GM23248 (cell line): ENCODE data around the gene TRAF3IP1. TPM values are rescaled to one million over a fixed set of nuclear protein-coding genes. Genes with fewer than 3 reads are reported as not detected.

Experiments
- DNase-seq: peaks from one replicate; pipeline ENCODE4 v3.0.0-alpha.2; 2015
- H2AFZ ChIP-seq: fragments of 200-600 bp; sonication (generic); 2 replicates; pipeline ENCODE4 v1.6.1; 2016; ENCODE audit warnings: antibody characterized with exemption
- H3F3A ChIP-seq: fragments of 200-600 bp; sonication (generic); 2 replicates; pipeline ENCODE4 v1.6.1; 2016; ENCODE audit warnings: mild to moderate bottlenecking, antibody characterized with exemption, mixed run types; ENCODE audit not compliant: insufficient read depth
- H3K27ac ChIP-seq: fragments of 200-600 bp; sonication (generic); 2 replicates; pipeline ENCODE4 v1.5.1; 2016; ENCODE audit warnings: mild to moderate bottlenecking
- H3K27me3 ChIP-seq: fragments of 200-600 bp; sonication (generic); replicated peaks from 2 replicates; pipeline ENCODE4 v1.6.1; 2016; ENCODE audit warnings: mild to moderate bottlenecking; ENCODE audit not compliant: insufficient read depth
- H3K36me3 ChIP-seq: fragments of 200-600 bp; sonication (generic); 2 replicates; pipeline ENCODE4 v1.6.1; 2016; ENCODE audit warnings: low read depth, mild to moderate bottlenecking
- H3K4me1 ChIP-seq: fragments of 200-600 bp; sonication (generic); 2 replicates; pipeline ENCODE4 v1.6.1; 2016; ENCODE audit warnings: mild to moderate bottlenecking; ENCODE audit not compliant: insufficient read depth
- H3K4me2 ChIP-seq: fragments of 200-600 bp; sonication (generic); one replicate; pipeline ENCODE4 v1.6.1; 2016; ENCODE audit warnings: mild to moderate bottlenecking; ENCODE audit not compliant: unreplicated experiment
- H3K4me3 ChIP-seq: fragments of 200-600 bp; sonication (generic); 2 replicates; pipeline ENCODE4 v1.5.1; 2016; ENCODE audit warnings: mild to moderate bottlenecking
- H3K79me2 ChIP-seq: fragments of 200-600 bp; sonication (generic); 2 replicates; pipeline ENCODE4 v1.6.1; 2016; ENCODE audit warnings: mild to moderate bottlenecking; ENCODE audit not compliant: insufficient read depth
- H3K9ac ChIP-seq: fragments of 200-600 bp; sonication (generic); 2 replicates; pipeline ENCODE4 v1.6.1; 2016; ENCODE audit warnings: mild to moderate bottlenecking
- H3K9me2 ChIP-seq: fragments of 200-600 bp; sonication (generic); 2 replicates; pipeline ENCODE4 v1.6.1; 2016; ENCODE audit warnings: mixed run types, mild to moderate bottlenecking, moderate library complexity; ENCODE audit not compliant: insufficient read depth
- H3K9me3 ChIP-seq: fragments of 200-600 bp; sonication (generic); one replicate; pipeline ENCODE4 v1.6.1; 2017; ENCODE audit warnings: low read depth
- H4K20me1 ChIP-seq: fragments of 200-600 bp; sonication (generic); 2 replicates; pipeline ENCODE4 v1.6.0; 2016; ENCODE audit not compliant: insufficient read depth
- EZH2 ChIP-seq: fragments of 200-600 bp; sonication (generic); IDR thresholded peaks from 2 replicates; pipeline ENCODE4 v1.6.1; 2018; ENCODE audit warnings: antibody characterized with exemption, mild to moderate bottlenecking; ENCODE audit not compliant: insufficient read depth, poor library complexity, severe bottlenecking
- EZH2phosphoT487 ChIP-seq: fragments of 200-600 bp; sonication (generic); IDR thresholded peaks from 2 replicates; pipeline ENCODE4 v1.6.1; 2018; ENCODE audit warnings: antibody characterized with exemption, moderate library complexity, mild to moderate bottlenecking, low read depth; ENCODE audit not compliant: insufficient read depth
- WGBS, 2 experiments: methylation state at CpG; one replicate each; pipeline ENCODE4 v1.1.6; 2015 to 2017; ENCODE audit warnings: low lambda C conversion rate in 2 of 2, low coverage in 1 of 2; ENCODE audit errors: missing lambda C conversion rate in 2 of 2; 5-methylcytosine and 5-hydroxymethylcytosine counted together
- in situ Hi-C: fragments of 300-500 bp; cut with MboI; formaldehyde crosslinking; loops from 2 replicates; pipeline ENCODE4 v1.15.0; 2020
- polyA plus RNA-seq: library from polyadenylated mRNA; unstranded; fragments of >200 nt; fragmentation: Nextera tagmentation; extraction: Ambion mirVana; gene quantifications from 2 replicates; pipeline ENCODE4 v1.2.1, GENCODE V29; 2016
- total RNA-seq: library from RNA; depleted of rRNA; stranded (reverse); fragments of >200 nt; shearing (Covaris generic); gene quantifications from 2 replicates; pipeline ENCODE4 v1.2.3, GENCODE V29; 2014

TRAF3IP1 gene
- total and polyA plus RNA-seq, 2 experiments from 2014 or later: 9.5 to 10.6 TPM

DNA sequence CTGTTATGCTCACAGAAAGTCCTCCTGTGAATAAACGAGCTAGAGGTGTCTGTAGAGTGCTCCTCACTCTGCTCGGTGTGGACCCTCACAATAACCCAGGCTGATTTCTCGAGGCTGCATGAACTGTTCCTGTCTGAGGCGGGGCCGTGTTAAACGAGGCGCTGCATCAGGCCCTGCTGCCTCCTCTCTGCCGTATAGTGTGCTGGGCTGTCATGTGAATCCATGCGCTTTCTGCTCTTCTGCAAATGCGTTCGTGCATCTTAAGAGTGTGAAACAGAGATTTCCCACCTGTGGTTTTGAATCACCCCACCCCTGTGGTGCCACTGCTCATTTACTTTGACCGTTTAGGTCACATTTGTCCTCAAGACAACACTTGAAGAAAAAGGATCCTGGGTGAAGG is 26.2 kb downstream of the TRAF3IP1 start:
- Histone ChIP-seq H3K79me2 (no peaks in the 10 kb centered on the region), H3K27me3 (no peaks in the 10 kb centered on the region), H3K4me1 (no peaks in the 10 kb centered on the region), H4K20me1 (no peaks in the 10 kb centered on the region), H3K9ac (no peak overlapping the region), H3K4me2 (no peak overlapping the region), H3K27ac (no peak overlapping the region), H3F3A (no peaks in the 10 kb centered on the region), H3K9me2 (no peaks in the 10 kb centered on the region), H2AFZ (no peak overlapping the region), H3K9me3 (no peaks in the 10 kb centered on the region), H3K36me3 (no peaks in the 10 kb centered on the region; the same call in 1 of the 2 replicates), H3K4me3 (no peak overlapping the region)
- no peak for DNase-seq
- TF ChIP-seq EZH2phosphoT487 (no peak), EZH2 (no peak)
- in situ Hi-C loops: no loop called here
- 93% methylated on average over 12 of the region's 12 CpGs for WGBS, 2 experiments

GRCh38 chr2:238350150-238350897 is 30.0 kb downstream of the TRAF3IP1 start:
- H3K4me1 ChIP-seq: no peaks in the 10 kb centered on the region
- no peaks in the 10 kb centered on the region for H3K79me2 ChIP-seq
- no peaks in the 10 kb centered on the region for H3K9me3 ChIP-seq
- H3K9me2 ChIP-seq: no peaks in the 10 kb centered on the region
- H2AFZ ChIP-seq: no peak overlapping the region
- no peaks in the 10 kb centered on the region for H3K27me3 ChIP-seq
- H3K4me2 ChIP-seq: no peak overlapping the region
- in situ Hi-C loops: no loop called here
- H3K36me3 ChIP-seq: no peaks in the 10 kb centered on the region; the same call in 1 of the 2 replicates
- H4K20me1 ChIP-seq: no peaks in the 10 kb centered on the region
- no peak overlapping the region for H3K9ac ChIP-seq
- no peaks in the 10 kb centered on the region for H3F3A ChIP-seq
- no peak overlapping the region for H3K4me3 ChIP-seq
- no peak overlapping the region for H3K27ac ChIP-seq
- no peak for TF ChIP-seq EZH2
- WGBS, 2 experiments: 92% methylated on average over 18 of the region's 18 CpGs
- DNase-seq: no peak

- Histone ChIP-seq H2AFZ (no peak overlapping the region), H3K9ac (no peak overlapping the region), H3F3A (no peaks in the 10 kb centered on the region), H3K79me2 (no peaks in the 10 kb centered on the region), H3K4me2 (no peak overlapping the region), H4K20me1 (no peaks in the 10 kb centered on the region), H3K9me2 (no peaks in the 10 kb centered on the region), H3K27me3 (no peaks in the 10 kb centered on the region), H3K4me1 (no peaks in the 10 kb centered on the region), H3K9me3 (no peaks in the 10 kb centered on the region), H3K36me3 (no peaks in the 10 kb centered on the region; the same call in 1 of the 2 replicates), H3K4me3 (no peak overlapping the region), H3K27ac (no peak overlapping the region)
- DNase-seq: no peak
- TF ChIP-seq EZH2 (no peak), EZH2phosphoT487 (no peak)
- in situ Hi-C loops: no loop called here
- 80 to 83% methylated on average over 15 of the region's 15 CpGs for WGBS, 2 experiments
Measured at GRCh38 chr2:238351315-238351714, 31.0 kb downstream of the TRAF3IP1 start.

- Histone ChIP-seq H3K27me3 (no peaks in the 10 kb centered on the region), H3K36me3 (no peaks in the 10 kb centered on the region), H3K9ac (no peak overlapping the region), H3K79me2 (no peaks in the 10 kb centered on the region), H3K4me3 (no peak overlapping the region), H3K9me3 (no peaks in the 10 kb centered on the region), H3K9me2 (no peaks in the 10 kb centered on the region), H3K4me2 (no peak overlapping the region), H4K20me1 (no peaks in the 10 kb centered on the region), H3F3A (peaks cover 4% of the 10 kb centered on the region; the same call in 1 of the 2 replicates), H2AFZ (no peak overlapping the region), H3K4me1 (no peaks in the 10 kb centered on the region), H3K27ac (no peak overlapping the region)
- no peak for DNase-seq
- in situ Hi-C loops: no loop called here
- TF ChIP-seq EZH2: no peak
- no peak for TF ChIP-seq EZH2phosphoT487
- WGBS, 2 experiments: 93 to 94% methylated on average over 9 of the region's 9 CpGs
Measured at GRCh38 chr2:238352361-238352760, 32.0 kb downstream of the TRAF3IP1 start.
